SK-N-SH treated with all-trans-retinoic acid at 6 μM for 48 hours (cell line): ENCODE data around the gene MZT2A.

Experiments
- ISL1 ChIP-seq: fragments of 250-450 bp; sonication (Bioruptor Pico); IDR thresholded peaks from 2 replicates; pipeline ENCODE4 v2.1.2; 2022; ENCODE audit warnings: mild to moderate bottlenecking, moderate library complexity
- TOX ChIP-seq: fragments of 250-450 bp; sonication (Bioruptor Pico); IDR thresholded peaks from 2 replicates; pipeline ENCODE4 v1.8.0; 2021; ENCODE audit warnings: mild to moderate bottlenecking, moderate library complexity, borderline replicate concordance
- TF ChIP-seq, protein P1 (sequence below): fragments of 250-450 bp; sonication (Bioruptor Pico); IDR thresholded peaks from 2 replicates; pipeline ENCODE4 v1.5.1; 2020; ENCODE audit warnings: low read depth, mild to moderate bottlenecking, moderate library complexity
- TF ChIP-seq, protein P2 (sequence below): fragments of 250-450 bp; sonication (Bioruptor Pico); IDR thresholded peaks from 2 replicates; pipeline ENCODE4 v1.5.0; 2020; ENCODE audit warnings: mild to moderate bottlenecking, moderate library complexity

DNA sequence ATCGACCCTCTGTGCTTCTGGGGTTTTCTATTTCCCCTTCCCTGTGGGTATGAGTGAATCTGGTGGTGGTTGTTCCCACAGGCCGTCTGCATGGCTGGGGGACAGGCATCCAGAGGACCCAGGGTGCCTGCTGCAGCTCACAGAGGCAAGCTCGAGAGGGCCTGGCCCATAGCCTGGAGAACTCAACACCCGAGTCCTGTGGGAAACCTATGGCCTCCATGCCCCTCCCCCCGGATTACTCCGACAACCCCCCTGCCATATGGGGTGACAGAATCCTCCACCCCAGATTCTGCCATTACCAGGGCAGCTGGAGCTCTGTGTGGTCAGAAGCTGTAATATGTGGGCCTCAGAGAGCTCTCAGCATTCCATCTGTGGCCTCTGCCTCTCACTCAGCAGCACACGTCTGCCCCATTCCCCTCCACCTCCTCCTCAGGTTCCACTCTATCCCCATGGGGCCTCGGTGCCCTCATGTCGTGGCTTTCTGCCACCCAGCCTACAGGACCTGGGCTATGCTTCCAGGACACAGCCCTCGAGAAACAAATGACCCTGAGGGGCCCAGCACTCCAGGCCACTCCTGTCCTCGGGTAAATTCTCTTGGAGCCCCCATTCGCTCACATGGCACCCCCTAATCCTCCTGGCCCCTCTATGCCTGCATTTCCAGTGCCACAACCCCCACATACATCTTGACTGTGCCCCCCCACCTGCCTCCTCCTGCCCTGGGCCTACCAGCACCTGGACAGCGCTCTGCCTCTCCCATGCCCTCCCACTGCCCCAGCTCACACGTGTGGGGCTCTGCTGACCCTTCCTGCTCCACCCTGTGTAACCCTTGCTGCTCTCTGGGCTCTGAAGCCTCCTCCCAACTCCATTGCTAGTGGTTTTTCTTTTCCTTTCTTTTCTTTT, 3.6 kb downstream of the MZT2A start:
- TF ChIP-seq, protein P1, sequence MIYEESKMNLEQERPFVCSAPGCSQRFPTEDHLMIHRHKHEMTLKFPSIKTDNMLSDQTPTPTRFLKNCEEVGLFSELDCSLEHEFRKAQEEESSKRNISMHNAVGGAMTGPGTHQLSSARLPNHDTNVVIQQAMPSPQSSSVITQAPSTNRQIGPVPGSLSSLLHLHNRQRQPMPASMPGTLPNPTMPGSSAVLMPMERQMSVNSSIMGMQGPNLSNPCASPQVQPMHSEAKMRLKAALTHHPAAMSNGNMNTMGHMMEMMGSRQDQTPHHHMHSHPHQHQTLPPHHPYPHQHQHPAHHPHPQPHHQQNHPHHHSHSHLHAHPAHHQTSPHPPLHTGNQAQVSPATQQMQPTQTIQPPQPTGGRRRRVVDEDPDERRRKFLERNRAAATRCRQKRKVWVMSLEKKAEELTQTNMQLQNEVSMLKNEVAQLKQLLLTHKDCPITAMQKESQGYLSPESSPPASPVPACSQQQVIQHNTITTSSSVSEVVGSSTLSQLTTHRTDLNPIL = no peak
- TF ChIP-seq, protein P2, sequence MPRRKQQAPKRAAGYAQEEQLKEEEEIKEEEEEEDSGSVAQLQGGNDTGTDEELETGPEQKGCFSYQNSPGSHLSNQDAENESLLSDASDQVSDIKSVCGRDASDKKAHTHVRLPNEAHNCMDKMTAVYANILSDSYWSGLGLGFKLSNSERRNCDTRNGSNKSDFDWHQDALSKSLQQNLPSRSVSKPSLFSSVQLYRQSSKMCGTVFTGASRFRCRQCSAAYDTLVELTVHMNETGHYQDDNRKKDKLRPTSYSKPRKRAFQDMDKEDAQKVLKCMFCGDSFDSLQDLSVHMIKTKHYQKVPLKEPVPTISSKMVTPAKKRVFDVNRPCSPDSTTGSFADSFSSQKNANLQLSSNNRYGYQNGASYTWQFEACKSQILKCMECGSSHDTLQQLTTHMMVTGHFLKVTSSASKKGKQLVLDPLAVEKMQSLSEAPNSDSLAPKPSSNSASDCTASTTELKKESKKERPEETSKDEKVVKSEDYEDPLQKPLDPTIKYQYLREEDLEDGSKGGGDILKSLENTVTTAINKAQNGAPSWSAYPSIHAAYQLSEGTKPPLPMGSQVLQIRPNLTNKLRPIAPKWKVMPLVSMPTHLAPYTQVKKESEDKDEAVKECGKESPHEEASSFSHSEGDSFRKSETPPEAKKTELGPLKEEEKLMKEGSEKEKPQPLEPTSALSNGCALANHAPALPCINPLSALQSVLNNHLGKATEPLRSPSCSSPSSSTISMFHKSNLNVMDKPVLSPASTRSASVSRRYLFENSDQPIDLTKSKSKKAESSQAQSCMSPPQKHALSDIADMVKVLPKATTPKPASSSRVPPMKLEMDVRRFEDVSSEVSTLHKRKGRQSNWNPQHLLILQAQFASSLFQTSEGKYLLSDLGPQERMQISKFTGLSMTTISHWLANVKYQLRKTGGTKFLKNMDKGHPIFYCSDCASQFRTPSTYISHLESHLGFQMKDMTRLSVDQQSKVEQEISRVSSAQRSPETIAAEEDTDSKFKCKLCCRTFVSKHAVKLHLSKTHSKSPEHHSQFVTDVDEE (CRISPR knock-in tag) = no peak
- no peak for TF ChIP-seq TOX (CRISPR knock-in tag)
- TF ChIP-seq ISL1 (CRISPR knock-in tag) = no peak
